Stomach (tissue), 9 donors: Measurements from ENCODE around the gene ANKRD7. TPM values are rescaled to one million over a fixed set of nuclear protein-coding genes. Genes with fewer than 3 reads are reported as not detected.

Source experiments
- DNase-seq, 2 donors: peaks; one replicate each; pipeline versions ENCODE4 v3.0.0 to v3.0.0-alpha.2; 2013 to 2019
- H3K27ac ChIP-seq, 5 donors: fragments of 200-600 bp in 4 of 5; sonication (generic) in 4 of 5; one replicate each; pipeline ENCODE4 v1.5.1; 2013 to 2019; ENCODE audit warnings: mild to moderate bottlenecking in 1 of 5, moderate library complexity in 1 of 5
- H3K27me3 ChIP-seq, 3 donors: fragments of 200-600 bp; sonication (generic); one replicate each; pipeline ENCODE4 v1.5.1; 2017 to 2019; ENCODE audit warnings: mixed run types in 1 of 3
- H3K36me3 ChIP-seq, 4 donors: fragments of 200-600 bp; sonication (generic); 1 replicate in 3 of 4; 2 replicates in 1 of 4; pipeline ENCODE4 v1.5.1; 2016 to 2019
- H3K4me1 ChIP-seq, 4 donors: fragments of 200-600 bp; sonication (generic); one replicate each; pipeline ENCODE4 v1.5.1; 2016 to 2019
- H3K4me3 ChIP-seq, 4 donors: fragments of 200-600 bp; sonication (generic) in 3 of 4; one replicate each; pipeline ENCODE4 v1.5.1; 2016 to 2019; ENCODE audit warnings: mild to moderate bottlenecking in 1 of 4
- H3K9me3 ChIP-seq, 4 donors: fragments of 200-600 bp; sonication (generic); one replicate each; pipeline ENCODE4 v1.5.1; 2016 to 2019
- EP300 ChIP-seq: sonication (generic); formaldehyde crosslinking; IDR thresholded peaks from one replicate; pipeline ENCODE4 v1.6.1; 2017; ENCODE audit warnings: antibody characterized with exemption
- POLR2A ChIP-seq, 4 donors: fragments of 450-650 bp; IDR thresholded peaks; one replicate each; pipeline ENCODE4 v1.6.1; 2016; ENCODE audit warnings: antibody characterized with exemption in 4 of 4, control low read depth in 2 of 4, mild to moderate bottlenecking in 1 of 4, moderate library complexity in 1 of 4
- POLR2AphosphoS5 ChIP-seq, 3 donors: sonication (generic); formaldehyde crosslinking; IDR thresholded peaks; one replicate each; pipeline ENCODE4 v1.6.1; 2016; ENCODE audit warnings: antibody characterized with exemption in 3 of 3
- WGBS, 5 donors: extraction: QIAGEN DNeasy Blood & Tissue Kit in 3 of 5; methylation state at CpG; one replicate each; pipeline versions ENCODE4 v1.1.5 to v1.1.7; 2013 to 2018; 5-methylcytosine and 5-hydroxymethylcytosine counted together
- intact Hi-C: fragments of 100-400 bp; cut with DNase I; formaldehyde crosslinking; loops from one replicate; pipeline ENCODE4 v1.15.1; 2023; ENCODE audit warnings: low total_unique reads
- polyA plus RNA-seq, 3 donors: library from polyadenylated mRNA; stranded (reverse); fragments of 200-250 nt; gene quantifications; one replicate each; pipeline ENCODE4 v1.2.3, GENCODE V29; 2013
- total RNA-seq, 5 donors: library from RNA; depleted of rRNA; stranded (reverse); fragments of >200 nt; gene quantifications; one replicate each; pipeline versions ENCODE4 v1.1.0 to v1.2.3, GENCODE V29; 2014 to 2016
- TF ChIP-seq, protein P1 (sequence below), 7 experiments: fragments of 450-650 bp in 4 of 7; fragments of 200-600 bp in 3 of 7; sonication (generic) in 3 of 7; IDR thresholded peaks; one replicate each; pipeline ENCODE4 v1.5.1; 2016 to 2019; ENCODE audit warnings: antibody characterized with exemption in 7 of 7, control low read depth in 2 of 7, mild to moderate bottlenecking in 1 of 7
- donor health status: healthy with polysubstance abuse.
- donor health status: Bipolar disorder and iron deficiency.
- donor health status: healthy.

The ANKRD7 gene
- total and polyA plus RNA-seq, 8 donors, result 1.3 to 4.2 (median 2.0) TPM; not detected in 5

DNA sequence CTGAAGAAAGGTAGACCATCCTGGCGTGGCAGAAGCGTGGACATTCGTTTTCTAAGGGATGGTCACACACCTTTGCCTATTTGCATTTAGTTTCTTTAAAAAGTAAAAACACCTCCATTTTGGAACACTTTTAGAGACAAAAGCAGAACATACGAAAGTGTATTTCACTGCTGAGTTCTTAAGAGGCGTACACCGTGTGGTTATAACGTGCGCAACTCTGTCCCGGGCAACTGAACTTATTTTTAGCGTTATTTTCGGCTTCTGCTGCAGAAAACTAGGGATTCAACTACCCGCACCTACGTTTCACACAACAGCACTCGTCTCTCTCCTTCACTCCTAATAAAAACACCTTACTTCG is 41.1 kb upstream of the ANKRD7 start:
- no peak for TF ChIP-seq EP300
- no peak for TF ChIP-seq POLR2A (IDR thresholded peaks at IDR 0.05)
- TF ChIP-seq POLR2AphosphoS5 (IDR thresholded peaks at IDR 0.05), result no peak
- TF ChIP-seq, protein P1, sequence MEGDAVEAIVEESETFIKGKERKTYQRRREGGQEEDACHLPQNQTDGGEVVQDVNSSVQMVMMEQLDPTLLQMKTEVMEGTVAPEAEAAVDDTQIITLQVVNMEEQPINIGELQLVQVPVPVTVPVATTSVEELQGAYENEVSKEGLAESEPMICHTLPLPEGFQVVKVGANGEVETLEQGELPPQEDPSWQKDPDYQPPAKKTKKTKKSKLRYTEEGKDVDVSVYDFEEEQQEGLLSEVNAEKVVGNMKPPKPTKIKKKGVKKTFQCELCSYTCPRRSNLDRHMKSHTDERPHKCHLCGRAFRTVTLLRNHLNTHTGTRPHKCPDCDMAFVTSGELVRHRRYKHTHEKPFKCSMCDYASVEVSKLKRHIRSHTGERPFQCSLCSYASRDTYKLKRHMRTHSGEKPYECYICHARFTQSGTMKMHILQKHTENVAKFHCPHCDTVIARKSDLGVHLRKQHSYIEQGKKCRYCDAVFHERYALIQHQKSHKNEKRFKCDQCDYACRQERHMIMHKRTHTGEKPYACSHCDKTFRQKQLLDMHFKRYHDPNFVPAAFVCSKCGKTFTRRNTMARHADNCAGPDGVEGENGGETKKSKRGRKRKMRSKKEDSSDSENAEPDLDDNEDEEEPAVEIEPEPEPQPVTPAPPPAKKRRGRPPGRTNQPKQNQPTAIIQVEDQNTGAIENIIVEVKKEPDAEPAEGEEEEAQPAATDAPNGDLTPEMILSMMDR (IDR thresholded peaks at IDR 0.05), result no peak
- Histone ChIP-seq H3K27ac (peak overlapping the region; percentile 82 to 97 (median 91)), H3K27me3 (no peaks in the 10 kb centered on the region), H3K36me3 (peaks cover 0 to 14% (median 6%) of the 10 kb centered on the region in 4 donors), H3K9me3 (no peaks in the 10 kb centered on the region), H3K4me1 (peaks cover 10 to 41% (median 27%) of the 10 kb centered on the region in 4 donors), H3K4me3 (peak overlapping the region; percentile 67 to 83 (median 72))
- no peak for DNase-seq
- intact Hi-C loops, result no loop called here
- 0 to 1% (median 0%) methylated on average over 15 of the region's 15 CpGs for WGBS, 5 donors

DNA sequence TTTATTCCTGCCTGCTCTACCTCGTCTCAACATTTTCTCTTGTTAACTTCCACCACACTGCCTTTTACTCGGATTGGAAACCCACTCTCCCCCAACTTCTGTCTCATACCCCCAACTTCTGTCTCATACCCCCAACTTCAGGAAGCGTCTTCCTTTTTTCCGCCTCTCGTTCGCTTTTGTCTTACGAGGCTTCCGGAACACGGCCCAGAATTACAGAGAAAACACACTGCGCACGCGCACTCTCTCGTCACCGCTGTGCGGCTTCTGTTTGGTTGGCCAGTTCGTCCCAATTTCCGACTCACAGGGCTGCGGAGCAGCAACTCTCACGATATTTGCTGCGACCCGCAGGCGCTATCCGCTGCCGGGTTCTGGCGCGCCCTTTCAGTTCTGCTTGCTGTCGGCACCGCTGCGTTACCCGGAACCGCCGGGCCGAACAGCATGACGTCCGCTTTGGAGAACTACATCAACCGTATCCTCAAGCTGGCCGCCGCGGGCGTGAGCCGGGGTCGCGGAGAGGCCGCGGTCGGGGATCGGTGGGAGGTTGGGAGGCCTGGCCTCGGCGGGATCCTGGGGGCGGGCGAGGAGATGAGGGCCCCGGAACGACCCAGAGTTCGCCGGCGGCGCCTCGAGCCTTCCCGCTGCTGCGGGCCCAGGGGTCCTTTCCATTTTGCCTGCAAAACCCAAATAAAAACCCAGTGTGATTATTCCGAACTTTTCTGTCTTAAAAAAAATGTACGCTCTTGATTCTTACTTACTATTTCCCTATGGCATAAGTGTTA is 40.5 kb upstream of the ANKRD7 start, which contains the start of gene LSM8:
Gene LSM8, plus strand, starts transcription at position 379 of the 779 bp plus-strand sequence. Its CDS starts 60 bp downstream, at position 439.
- TF ChIP-seq POLR2AphosphoS5 (IDR thresholded peaks at IDR 0.05), result peak; percentile 75 to 94 (median 91)
- TF ChIP-seq POLR2A (IDR thresholded peaks at IDR 0.05), result peak in 2 of 4 donors; percentile 62 to 79
- TF ChIP-seq, protein P1 (IDR thresholded peaks at IDR 0.05), result no peak
- TF ChIP-seq EP300, result no peak
- Histone ChIP-seq H3K27ac (peak within 1 kb of the TSS; percentile 88 to 97 (median 94)), H3K4me1 (peaks cover 10 to 41% (median 27%) of the 10 kb centered on the region in 4 donors), H3K4me3 (peak within 1 kb of the TSS; percentile 67 to 83 (median 72)), H3K27me3 (no peaks in the 10 kb centered on the region), H3K36me3 (peaks cover 4 to 19% (median 11%) of the 10 kb centered on the region in 4 donors), H3K9me3 (no peaks in the 10 kb centered on the region)
- intact Hi-C loops, result no loop called here
- 0 to 1% (median 0%) methylated on average over 46 to 62 of the region's 62 CpGs for WGBS, 5 donors
- peak; percentile 98 to 100 for DNase-seq

DNA sequence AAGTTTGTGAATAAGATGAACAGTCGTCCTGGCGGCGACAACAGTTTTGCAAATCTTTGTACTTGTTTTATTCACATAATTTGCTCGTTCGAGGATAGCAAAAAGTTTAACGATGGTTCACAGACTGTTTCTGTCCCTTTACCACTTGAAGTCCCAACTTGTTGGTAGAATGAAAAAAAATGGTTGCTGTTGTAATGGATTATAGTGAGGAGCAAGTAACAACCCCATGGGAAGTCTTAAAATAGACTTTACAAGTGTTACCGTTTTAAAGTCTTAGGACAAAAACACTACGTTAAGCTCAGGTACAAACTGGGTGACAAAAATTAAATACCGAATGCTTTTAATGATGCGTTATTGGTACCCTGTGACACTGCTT is 40.0 kb upstream of the ANKRD7 start:
- Histone ChIP-seq H3K27ac (peak overlapping the region in 4 of 5 donors; percentile 88 to 97 (median 94)), H3K27me3 (no peaks in the 10 kb centered on the region), H3K9me3 (no peaks in the 10 kb centered on the region), H3K4me1 (peaks cover 10 to 41% (median 27%) of the 10 kb centered on the region in 4 donors), H3K36me3 (peaks cover 5 to 25% (median 17%) of the 10 kb centered on the region in 4 donors), H3K4me3 (peak overlapping the region; percentile 67 to 83 (median 72))
- TF ChIP-seq POLR2A (IDR thresholded peaks at IDR 0.05) (no peak), POLR2AphosphoS5 (IDR thresholded peaks at IDR 0.05) (no peak), EP300 (no peak)
- TF ChIP-seq, protein P1 (IDR thresholded peaks at IDR 0.05), result no peak
- DNase-seq, result no peak
- WGBS, 5 donors, result 3 to 5% (median 5%) methylated on average over 10 of the region's 10 CpGs
- intact Hi-C loops, result no loop called here

DNA sequence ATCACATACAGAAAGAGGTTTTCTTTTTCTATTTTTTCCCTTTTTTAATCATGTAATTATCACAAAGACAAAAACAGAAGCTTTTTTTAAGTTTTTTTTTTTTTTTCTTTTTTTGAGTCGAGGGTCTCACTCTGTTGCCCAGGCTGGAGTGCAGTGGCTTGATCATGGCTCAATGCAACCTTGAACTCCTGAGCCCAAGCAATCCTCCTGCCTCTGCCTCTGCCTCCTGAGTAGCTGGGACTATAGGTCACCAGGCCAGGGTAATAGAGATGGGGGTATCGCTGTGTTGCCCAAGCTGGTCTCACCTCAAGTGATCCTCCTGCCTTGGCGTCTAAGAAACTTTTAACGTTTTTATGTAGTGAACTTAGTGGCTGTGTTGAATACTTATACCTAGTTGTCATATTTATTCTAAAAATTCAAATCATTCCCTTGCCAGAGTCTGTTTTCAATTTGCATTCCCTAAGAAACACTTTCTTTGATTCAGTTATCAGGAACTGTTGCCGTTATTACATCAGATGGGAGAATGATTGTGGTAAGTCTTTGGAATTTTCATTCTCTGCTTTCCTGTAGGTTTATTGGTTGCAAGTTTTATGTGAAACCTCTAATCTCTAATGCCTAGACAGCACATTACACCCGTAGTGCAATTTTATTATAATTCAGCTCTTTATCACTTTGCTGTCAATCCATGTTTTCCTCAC is 39.2 kb upstream of the ANKRD7 start:
- peak overlapping the region; percentile 67 to 83 (median 72) for H3K4me3 ChIP-seq
- intact Hi-C loops, result no loop called here
- 68 to 79% (median 73%) methylated on average over 6 of the region's 6 CpGs for WGBS, 5 donors
- peak in 1 of 2 donors; percentile 4 for DNase-seq
- TF ChIP-seq POLR2A (IDR thresholded peaks at IDR 0.05), result no peak
- no peak for TF ChIP-seq POLR2AphosphoS5 (IDR thresholded peaks at IDR 0.05)
- TF ChIP-seq, protein P1 (IDR thresholded peaks at IDR 0.05), result no peak
- no peak for TF ChIP-seq EP300
- H3K4me1 ChIP-seq, result peaks cover 10 to 41% (median 27%) of the 10 kb centered on the region in 4 donors
- H3K9me3 ChIP-seq, result no peaks in the 10 kb centered on the region
- peak overlapping the region in 2 of 5 donors; percentile 91 to 96 for H3K27ac ChIP-seq
- H3K27me3 ChIP-seq, result no peaks in the 10 kb centered on the region
- H3K36me3 ChIP-seq, result peaks cover 5 to 33% (median 25%) of the 10 kb centered on the region in 4 donors
